Stimulated activated CD4-positive, alpha-beta T cell treated with anti-CD3 and anti-CD28 coated beads, Interleukin-12 subunit alpha, Interleukin-12 subunit beta, amount 100 ng/mL, for 48 hours (primary cell): ENCODE results near the gene C14orf119.

Experiments
- DNase-seq, 3 donors: peaks; one replicate each; pipeline ENCODE4 v3.0.0-alpha.2; 2020; ENCODE audit warnings: low read depth in 2 of 3, low spot score in 1 of 3

C14orf119 gene

GRCh38 chr14:23125011-23125410 lies 29.7 kb downstream of the C14orf119 start:
- no peak for DNase-seq

DNA sequence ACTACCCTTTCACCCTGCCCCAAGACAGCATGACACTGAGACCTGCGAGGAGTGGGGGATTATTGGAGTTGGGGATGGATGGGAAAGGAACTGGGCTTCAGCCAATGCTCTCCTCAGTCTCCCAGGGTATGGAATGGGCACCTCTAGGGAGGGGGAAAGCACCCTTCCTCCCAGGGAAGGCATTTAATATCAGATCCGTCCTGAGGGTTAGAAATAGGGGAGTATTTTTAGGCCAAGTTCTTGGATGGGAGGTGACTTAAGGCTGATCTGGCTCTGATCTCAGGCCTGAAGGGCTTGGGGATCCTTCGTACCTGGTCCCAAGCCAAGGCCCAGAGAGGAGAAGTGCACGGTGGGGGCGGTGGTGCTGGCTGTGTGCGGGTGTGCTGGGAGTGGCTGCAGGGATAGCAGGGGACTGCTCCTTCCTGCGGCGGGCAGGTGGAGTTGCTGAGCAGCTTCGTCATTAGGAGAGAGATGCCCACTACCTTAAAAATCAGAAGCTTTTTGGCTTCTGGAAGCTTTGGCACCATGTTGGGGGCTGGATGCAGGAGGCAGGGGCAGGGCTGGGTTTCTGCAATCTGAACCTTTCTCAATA lies 30.7 kb downstream of the C14orf119 start:
- DNase-seq = no peak

DNA sequence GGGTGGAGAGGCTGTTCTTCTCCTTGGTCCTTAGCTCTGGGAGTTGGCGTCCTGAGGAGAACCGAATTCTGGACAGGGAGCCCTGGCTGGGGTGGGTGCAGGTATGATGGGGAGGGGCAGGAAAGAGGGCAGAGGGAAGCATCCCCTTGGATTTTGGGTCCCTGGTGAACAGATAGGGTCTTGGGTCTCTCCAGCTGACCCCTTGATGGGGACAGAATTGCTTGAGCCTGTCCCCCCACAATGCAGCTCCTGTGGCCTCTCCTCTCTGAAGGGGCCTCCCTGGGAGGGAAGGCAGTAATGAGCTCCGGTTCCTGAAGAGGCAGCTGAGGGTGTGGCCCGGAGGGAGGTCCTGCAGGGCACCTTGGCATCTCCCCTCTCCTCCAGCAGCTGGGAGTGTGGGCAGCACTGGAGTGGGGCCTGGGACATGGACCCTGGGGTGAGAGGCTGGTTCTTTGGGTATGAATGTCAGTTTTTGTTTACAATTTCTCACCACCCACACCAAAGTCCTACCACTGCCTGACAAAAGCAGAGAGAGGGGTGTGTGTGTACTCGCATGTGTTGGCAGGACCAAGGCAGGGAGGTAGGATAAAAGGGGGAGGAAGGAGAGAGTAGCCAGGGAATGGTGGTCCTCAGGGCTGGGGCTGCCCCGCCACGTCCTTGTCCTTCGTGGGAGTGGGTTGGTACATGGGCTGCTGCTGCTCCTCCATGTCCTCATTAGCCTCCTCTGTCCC lies 31.4 kb downstream of the C14orf119 start:
- DNase-seq = no peak

GRCh38 chr14:23127861-23128260 lies 32.6 kb downstream of the C14orf119 start:
- no peak for DNase-seq

DNA sequence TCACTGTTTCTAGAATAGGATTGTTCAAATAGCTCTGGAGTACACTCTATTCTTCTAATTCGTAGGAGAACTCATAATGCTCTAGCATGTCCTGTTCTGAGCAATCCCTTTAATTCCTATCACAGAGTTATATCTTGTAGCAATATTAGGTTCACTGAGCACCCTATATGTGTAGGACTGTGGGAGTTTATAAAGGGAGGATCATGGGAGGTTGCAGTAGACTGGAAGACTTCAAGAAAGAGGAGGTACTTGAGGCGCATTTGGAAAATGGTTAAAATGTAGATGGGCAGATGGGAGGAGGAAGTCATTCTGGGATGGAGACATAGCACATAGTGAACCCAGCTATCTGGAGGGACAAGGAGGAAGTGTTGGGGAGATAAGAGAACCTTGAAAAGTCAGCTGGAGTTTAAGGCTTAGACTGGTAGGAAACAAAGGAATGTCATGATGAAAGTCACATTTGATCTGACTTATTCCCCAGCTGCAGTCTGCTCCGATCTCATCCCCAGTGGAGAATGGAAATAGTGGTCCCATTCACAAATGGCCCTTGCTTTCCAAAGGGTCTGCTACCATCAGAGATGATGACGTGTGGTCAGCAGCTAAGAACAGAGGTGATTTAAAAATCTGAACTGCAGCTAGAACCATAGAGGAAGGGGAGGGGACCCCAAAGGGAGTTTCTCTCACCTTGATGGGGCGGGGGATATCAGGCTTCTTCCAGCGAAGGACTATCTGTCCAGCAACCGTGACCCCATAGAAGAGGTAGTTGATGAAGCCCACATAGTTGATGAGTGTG lies 33.9 kb downstream of the C14orf119 start:
- DNase-seq = no peak

DNA sequence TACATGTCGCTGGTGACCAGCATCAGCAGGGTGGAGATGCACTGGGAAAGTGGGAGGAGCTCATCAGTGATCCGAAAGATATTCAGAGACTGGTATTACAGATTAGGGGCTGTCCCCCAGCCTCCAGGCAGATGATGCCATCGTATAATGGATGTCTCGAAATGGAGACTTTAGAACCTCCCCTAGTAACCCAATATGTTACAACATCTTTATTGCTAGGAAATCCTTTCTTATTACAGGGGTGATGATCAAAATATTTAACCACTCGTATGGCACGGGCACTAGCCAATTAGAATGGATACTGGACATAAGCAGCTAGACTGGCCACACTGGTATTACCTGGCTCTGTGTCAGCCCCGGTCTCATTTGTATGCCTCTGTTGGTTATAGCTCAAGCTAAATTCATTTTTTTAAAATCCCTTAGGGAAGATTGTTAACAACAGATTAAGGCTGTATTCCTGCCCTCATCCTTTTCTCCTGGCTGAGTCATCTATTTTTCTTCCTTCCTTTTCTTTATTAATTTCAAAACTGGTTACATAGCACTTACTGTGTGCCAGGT lies 34.5 kb downstream of the C14orf119 start:
- no peak for DNase-seq

- DNase-seq = no peak
These were observed 35.6 kb downstream of the C14orf119 start for GRCh38 chr14:23130871-23131270.

GRCh38 chr14:23131482-23131881 lies 36.2 kb downstream of the C14orf119 start:
- DNase-seq = no peak

- no peak for DNase-seq
These were observed 37.7 kb downstream of the C14orf119 start for GRCh38 chr14:23132970-23133369.

DNA sequence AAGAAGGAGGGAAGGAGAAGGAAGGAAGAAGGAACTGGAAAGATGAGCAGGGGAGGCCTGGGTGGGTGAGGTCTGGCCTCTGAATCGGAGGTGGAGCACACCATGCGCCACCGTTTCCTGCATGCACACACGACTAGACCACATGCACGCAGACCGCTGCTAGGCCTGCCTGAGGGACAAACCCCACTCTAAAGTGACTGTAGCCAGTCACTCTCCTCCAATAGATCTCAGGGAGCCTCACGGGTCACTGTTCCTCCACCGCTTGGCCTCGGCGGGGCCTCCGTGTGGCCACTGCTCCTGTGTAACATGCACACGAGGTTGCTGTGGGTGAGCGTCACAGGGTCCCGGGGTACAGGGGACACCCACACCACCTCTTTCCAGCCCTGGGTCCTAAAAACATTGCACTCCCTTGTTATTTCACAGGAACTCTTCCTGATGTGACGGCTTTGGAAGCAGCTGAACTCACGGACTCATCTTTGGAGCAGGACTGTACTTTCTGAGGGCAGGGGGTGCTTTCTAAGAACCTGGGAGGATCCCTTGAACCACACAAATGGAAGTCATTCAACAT lies 41.3 kb downstream of the C14orf119 start:
- DNase-seq = no peak

- DNase-seq = no peak
These were observed 42.0 kb downstream of the C14orf119 start for GRCh38 chr14:23137192-23137812.

GRCh38 chr14:23137813-23138535 lies 42.7 kb downstream of the C14orf119 start:
- no peak for DNase-seq

DNA sequence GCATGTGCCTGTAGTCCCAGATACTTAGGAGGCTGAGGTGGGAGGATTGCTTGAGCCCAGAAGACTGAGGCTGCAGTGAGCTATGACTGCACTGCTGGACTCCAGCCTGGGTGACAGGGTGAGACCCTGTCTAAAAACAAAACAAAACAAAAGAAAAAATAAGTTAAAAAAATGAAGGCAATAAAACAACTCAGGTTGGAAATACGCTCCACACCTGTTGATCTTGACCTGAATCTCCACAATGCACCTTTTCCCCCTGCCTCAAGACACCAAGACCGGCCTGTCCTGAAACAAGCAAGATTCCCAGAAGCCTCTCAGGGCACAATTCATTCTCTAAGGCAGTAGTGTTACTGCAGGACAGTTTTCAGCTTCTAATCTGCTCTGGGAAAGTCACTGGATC lies 44.6 kb downstream of the C14orf119 start:
- no peak for DNase-seq

- DNase-seq = no peak
These were observed 45.1 kb downstream of the C14orf119 start for GRCh38 chr14:23140371-23140770.

- no peak for DNase-seq
These were observed 46.6 kb downstream of the C14orf119 start for GRCh38 chr14:23141706-23142444.

- no peak for DNase-seq
These were observed 47.5 kb downstream of the C14orf119 start for GRCh38 chr14:23142826-23143225.

DNA sequence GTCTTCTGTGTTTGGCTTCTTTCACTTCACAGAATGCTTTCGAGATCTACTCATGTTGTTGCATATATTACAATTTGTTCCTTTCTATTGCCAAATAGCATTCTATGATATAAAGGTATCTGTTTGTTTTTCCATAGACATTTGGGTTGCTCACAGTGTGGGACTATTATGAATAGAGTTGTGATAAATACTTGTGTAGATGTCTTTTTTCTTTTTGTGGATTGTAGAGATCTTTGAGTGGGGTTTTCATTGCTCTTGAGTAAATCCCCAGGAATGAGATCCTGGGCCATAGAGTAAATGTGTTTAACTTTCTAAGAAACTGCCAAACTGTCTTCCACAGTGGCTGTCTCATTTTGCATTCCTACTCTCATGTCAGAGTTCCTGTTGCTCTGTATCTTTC lies 48.6 kb downstream of the C14orf119 start:
- no peak for DNase-seq

DNA sequence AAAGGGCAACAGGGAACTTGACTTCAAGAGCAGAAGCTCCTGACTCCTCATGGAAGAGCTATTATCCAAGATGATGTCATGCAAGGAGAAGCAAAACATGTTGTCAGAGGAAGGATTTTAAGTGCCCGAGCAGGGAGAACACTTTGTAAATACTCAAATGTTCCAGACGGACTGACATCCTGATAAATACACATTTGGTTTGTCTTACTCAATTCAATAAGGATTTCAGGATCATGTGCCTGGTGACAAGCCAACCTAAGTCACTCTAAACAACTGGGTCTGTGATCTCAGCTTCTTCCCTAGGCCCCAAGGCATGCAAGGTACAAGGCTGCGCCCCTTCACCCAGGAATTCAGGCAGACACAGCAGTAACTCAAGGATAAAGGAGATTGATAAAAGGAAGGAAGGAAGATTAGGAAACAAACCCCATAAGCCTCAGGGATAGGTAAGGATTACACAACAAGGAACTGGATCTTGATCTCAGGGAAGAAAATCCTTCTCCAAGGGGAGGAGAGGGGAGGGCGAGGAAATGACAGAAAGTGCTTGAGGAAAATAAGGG lies 50.6 kb downstream of the C14orf119 start:
- DNase-seq = no peak

DNA sequence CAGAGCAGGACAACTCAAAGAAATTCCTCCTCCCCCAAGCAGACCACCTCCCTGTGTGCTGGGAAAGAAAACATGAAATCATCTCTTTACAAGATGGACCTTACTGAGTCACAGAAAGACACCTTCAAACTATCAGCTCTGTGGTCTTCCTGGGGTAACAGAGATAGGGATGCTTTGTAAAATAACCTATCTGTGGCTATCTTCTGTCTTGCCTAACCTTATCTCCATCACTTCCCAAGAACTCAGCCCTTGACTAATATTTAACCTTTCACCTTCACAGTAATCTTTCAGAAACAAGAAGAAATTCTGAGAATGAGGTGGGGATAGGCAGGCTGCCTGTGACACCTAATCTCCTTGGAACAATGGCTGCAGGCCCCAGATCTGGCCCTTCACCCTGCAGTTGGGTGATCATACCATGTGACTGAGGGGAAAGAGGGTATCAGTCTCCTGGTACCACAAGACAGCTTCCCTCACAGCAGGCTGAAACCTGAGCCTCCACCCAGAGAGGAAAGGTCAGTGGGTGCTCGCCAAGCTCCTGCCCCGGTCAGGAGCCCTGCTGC lies 51.1 kb downstream of the C14orf119 start:
- DNase-seq = no peak
